NCI-H2171 treated with DMSO at 0.1 percent for 48 hours (cell line): ENCODE data around the gene FOXA3.
"Not testable (repeated sequence)": the region's sequence is repeated elsewhere in the genome, so short reads cannot be mapped to it uniquely, and the experiment has no call there.

Experiments
- DNase-seq: peaks from one replicate; lab custom pipeline; 2025; lab: John Stamatoyannopoulos, UW

The FOXA3 gene

DNA sequence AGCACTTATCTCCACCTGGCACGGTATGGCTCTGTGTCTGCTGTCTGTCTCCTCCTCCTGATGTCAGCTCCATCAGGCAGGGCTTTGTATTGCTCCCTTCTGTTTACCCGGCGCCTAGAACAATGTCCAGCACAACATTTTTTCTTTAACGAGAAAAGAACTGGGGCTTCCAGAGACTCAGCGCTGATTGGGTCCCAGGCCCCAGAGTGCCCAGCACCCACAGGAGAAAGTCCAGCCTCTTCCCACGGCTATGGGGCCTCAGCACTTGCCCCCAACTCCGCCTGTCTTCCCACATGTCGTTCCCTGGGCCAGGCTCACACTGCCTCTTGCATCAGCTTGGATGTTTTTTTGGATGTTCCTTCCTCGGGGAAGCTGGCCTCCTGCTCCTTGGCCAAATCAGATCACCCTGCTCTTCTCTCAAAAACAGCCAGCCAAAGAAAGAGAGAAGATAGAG lies 31.4 kb downstream of the FOXA3 start:
- DNase-seq: no peak

DNA sequence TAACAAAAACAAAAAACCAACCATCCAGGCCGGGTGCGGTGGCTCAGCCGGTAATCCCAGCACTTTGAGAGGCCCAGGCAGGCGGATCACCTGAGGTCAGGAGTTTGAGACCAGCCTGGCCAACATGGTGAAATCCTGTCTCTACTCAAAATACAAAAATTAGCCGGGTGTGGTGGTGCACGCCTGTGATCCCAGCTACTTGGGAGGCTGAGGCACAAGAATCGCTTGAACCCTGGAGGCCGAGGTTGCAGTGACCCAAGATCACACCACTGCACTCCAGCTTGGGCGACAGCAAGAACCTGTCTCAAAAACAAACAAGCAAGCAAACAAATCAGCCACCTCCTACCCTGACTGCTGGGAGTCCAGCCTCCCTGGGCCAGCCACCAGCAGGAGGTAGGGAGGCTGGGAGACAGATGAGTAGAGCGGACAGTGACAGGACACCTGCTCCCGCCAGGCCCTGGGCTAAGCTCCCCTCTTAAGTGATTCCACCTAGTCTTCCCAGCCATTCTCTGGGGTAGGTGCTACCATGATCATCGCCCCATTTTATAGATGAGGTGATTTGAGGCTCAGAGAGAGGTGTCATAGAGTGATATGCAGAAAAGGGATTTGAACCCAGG lies 32.0 kb downstream of the FOXA3 start:
- DNase-seq: not testable (repeated sequence)

DNA sequence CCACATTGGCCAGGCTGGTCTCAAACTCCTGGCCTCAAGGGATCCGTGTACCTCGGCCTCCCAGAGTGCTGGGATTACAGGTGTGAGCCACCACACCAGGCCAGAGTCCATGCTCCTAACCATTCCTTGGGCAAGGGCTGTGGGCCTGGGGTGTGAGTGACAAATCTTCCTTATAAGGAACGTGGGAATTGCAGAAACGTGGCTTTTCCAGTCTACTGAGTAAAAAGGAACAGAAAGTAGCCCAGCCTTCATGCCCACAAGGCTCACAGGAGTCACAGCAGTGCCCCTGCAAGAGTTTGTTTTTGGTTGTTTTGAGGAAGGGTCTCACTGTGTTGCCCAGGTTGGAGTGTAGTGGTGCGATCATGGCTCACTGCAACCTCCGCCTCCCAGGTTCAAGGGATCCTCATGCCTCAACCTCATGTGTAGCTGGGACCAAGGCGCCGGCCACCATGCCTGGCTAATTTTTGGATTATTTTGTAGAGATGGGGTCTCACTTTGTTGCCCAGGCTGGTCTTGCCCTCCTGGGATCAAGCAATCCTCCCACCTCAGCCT lies 33.2 kb downstream of the FOXA3 start:
- no peak for DNase-seq

DNA sequence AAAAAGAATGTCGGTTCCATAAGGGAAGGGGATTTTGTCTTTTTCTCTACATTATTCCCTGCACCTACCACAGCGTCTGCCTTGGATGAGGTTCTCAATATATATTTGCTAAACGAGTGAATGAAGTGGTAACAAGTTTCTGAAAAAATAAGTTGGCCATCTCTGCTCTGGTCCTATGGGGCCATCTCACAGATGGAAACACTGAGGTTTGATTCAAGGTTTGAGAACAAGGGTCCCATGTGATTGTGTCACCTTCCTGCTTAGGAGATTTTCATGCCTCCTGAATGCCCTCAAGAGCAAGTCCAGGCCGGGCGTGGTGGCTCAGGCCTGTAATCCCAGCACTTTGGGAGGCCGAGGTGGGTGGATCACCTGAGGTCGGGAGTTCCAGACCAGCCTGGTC lies 35.1 kb downstream of the FOXA3 start:
- no peak for DNase-seq

DNA sequence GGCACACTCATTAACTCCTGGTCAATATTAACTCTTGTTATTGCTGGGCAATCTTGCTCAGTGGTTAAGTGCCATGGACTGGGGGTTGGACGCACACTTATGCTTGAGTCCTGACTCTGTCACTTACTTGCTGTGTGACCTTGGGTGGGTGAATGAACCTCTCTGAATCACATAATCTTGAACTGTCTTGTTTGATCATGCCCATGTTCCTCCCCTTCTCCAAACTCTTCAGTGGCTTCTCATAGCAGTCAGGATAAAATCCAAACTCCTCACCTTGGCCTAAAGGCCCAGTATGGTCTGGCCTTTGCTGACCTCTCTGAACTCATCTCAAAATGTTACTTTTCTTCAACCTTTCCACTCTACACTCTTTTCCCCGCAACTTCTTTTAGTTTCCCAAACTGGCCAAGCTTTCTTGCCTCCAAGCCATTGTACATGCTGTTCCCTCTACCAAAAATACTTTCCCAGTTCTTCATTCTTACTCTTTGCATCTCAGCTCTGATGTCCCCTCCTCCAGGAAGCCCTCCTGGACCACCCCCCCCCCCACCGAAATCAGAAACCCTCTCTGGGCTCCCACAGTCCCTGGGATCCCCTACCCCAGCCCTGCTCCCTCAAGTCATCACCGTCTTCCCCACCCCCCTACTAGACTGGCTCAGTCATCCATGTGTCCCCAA lies 35.9 kb downstream of the FOXA3 start:
- DNase-seq: no peak

DNA sequence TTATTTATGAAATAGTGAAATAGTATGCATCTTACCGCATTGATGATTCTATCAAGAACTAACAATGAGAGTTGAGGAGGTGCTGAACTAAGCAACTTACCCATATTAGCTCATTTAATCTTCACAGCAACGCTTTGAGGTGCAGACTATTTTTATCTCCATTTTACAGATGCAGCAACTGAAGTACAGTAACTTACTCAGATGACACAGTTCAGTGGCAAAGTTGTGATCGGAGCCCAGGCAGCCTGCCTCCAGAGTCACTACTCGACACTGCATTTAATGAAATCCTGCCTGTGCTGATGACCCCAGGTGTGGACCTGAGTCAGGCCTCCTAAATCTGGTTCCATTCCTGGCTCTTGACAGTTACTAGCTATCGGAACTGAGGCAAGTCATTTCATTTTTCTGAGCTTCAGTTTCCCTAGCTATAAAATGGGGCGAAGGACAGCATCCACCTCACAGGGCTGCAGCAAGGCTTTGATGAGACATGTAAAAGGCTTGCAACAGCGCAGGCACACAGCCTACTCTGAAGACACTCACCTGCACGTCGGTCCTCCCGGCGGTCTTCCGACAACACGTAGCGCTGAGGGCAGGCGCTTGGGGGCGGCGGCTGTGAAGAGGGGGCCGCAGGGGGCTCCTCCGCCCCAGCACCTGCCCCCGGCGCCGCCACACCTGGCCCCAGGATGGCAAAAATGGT lies 36.8 kb downstream of the FOXA3 start:
- no peak for DNase-seq

DNA sequence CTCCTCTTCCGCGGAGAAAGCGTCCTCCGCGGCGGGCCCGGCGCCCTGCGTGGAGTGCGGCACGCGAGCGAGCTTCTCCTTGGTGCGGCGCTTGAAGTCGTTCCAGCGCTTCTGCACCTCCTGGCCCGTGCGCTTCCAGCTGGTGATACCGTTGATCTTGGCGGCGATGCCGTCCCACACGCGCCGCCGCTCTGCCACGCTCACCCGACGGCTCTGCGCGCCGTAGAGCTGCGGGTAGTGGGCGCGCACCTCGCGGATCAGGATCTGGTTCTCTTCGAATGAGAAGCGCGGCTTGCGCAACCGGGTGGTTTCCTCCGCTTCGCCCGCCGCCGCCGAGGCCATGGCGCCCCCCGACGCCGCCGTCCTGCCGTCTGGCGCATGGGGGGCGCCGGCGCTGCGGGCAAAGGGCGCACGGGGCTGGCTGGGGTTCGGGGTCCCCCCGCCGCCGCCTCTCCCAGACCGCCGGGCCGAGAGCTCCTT lies 37.3 kb downstream of the FOXA3 start:
- peak; percentile 25 for DNase-seq

DNA sequence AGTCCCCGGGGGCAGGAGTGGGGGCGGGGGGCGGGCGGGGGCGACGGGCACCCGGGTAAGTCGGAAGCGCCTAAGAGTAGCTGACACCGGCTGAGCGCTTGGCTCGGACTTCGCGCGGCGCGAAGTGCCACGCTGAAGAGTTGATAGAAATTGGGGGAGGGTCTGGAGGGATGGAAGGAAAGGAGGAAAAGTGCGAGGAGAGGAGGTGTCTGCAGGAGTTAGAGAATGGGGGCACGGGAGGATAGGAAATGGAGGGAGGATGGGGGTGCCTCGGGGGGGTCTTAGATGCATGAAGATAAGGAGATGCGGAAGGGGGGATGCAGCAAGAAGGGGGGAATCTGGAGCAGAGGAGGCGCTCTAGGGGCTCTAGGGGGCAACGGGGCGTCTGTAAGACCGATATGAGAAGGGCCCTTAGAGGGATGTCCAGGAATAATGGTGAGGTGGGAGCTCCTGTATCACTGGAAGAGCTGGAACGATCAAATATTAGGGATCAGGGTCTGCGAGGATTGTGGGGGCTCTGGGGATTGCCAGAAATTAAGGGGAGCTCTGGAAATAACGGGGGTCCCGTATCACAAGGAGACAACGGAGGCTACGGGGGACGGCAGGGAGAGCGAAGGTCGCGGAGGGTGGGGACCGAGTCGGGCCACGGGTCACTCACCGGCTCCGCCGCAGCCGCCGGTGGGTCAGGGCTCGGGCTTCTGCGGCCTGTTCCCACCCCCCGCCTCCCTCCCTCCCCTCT lies 38.0 kb downstream of the FOXA3 start, which contains the start of gene MYPOP:
TSS of gene MYPOP (minus strand) at position 702 of the 739 bp plus-strand sequence. CDS start 840 bp downstream, outside the sequence.
- peak; percentile 41 for DNase-seq

DNA sequence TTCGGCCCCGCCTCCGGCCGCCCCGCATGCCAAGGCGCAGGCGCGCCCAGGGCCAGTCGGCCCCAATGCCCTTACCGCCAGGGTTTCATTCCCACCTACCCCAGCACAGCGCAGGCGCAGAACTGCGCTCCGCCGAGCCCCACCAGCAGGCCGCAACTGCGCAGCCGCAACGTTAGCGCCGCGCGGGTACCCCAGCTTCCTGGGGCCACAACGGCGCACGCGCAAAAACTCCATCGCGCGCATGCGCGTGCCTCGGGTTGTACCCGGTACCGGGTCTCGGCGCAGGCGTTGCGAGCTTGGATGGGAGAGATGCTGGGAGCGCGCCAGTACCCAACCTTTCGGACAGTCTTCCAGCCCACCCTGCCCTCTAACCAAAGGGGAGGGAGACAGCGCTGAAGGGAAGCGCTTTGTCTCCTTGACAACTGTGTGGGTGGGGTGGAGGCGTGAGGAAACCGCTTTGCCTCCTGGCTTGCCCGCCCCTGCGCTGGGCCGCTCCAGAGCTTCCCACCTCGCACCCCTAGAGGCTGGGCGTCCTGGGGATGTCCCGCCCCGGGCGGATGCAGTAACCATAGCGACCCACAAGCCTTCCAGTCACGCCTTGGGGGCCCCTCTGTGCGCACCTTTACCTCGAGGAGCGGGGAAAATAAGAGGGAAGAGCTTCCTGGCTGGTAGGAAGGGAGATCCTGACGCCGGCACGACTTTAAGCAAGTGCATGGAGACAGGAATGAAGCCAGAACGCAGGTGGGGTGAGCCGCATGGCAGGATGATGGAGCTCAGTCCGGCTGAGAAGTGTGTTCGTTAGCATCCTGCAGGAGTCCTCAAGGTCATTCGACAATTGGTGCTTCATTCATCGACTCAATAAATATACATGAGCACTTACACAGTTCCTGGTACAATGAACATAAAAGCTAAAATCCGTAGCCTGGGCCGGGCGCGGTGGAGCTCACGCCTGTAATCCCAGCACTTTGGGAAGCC lies 38.8 kb downstream of the FOXA3 start:
- DNase-seq: peak; percentile 96

DNA sequence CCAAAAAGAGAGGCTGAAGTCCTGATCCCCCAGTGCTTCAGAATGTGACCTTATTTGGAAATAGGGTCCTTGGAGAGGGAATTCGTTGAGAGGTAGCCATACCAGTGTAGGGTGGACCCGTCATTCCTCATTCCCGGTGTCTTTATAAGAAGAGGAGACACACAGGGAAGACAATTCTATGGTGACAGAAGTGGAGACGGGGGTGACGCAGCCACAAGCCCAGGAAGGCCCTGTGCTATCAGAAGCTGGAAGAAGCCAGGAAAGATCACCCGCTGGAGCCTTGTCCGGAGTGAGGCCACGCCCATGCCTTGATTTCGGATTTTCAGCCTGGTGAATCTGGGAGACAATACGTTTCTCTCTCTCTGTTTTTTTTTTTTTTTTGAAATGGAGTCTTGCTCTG lies 40.9 kb downstream of the FOXA3 start:
- DNase-seq: no peak

DNA sequence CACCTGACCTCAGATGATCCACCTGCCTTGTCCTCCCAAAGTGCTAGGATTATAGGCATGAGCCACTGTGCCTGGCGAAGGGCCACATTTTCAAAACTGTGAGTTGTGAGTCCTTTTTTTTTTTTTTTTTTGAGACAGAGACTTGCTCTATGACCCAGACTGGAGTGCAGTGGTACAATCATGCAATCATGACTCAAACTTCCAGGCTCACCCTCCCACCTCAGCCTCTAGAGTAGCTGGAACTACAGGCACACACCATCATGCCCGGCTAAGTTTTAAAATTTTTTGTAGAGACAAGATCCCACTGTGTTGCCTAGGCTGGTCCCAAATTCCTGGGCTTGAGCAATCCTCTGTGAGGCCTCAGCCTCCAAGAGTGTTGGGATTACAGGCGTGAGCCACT lies 42.1 kb downstream of the FOXA3 start:
- DNase-seq: no peak

DNA sequence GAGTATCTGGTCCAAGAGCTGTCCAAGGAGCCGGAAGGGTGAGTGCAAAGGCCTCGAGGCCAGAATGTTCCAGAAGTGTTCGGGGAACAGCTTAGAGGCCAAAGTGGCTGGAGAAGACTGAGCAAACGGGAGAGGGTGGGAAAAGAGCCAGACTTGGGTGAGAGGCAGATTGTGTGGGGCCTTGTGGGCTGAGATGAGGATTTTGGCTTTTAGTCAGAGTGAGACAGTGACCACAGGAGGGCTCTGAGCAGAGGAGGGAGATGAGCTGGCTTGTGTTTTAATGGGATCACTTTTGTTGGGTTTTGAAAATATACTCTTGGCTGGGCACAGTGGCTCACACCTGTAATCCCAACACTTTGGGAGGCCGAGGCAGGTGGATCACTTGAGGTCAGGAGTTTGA lies 44.8 kb downstream of the FOXA3 start:
- DNase-seq: no peak

DNA sequence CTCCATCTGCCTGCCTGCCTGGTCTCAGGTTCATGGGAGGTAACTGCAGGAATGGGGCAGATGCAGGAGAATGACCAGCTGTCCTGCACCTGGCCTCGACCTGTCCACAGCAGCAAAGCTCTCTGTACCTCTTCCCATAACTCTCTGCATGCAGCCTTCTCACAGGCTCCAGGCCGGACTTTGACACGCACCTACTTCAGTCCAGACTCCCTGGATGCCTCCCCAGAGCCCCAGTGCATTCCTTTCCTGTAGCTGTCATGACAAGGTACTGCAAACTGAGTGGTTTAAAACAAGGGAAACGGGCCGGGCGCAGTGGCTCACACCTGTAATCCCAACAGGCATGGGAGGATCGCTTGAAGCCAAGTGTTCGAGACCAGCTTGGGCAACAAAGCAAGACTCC lies 47.2 kb downstream of the FOXA3 start:
- DNase-seq: no peak

DNA sequence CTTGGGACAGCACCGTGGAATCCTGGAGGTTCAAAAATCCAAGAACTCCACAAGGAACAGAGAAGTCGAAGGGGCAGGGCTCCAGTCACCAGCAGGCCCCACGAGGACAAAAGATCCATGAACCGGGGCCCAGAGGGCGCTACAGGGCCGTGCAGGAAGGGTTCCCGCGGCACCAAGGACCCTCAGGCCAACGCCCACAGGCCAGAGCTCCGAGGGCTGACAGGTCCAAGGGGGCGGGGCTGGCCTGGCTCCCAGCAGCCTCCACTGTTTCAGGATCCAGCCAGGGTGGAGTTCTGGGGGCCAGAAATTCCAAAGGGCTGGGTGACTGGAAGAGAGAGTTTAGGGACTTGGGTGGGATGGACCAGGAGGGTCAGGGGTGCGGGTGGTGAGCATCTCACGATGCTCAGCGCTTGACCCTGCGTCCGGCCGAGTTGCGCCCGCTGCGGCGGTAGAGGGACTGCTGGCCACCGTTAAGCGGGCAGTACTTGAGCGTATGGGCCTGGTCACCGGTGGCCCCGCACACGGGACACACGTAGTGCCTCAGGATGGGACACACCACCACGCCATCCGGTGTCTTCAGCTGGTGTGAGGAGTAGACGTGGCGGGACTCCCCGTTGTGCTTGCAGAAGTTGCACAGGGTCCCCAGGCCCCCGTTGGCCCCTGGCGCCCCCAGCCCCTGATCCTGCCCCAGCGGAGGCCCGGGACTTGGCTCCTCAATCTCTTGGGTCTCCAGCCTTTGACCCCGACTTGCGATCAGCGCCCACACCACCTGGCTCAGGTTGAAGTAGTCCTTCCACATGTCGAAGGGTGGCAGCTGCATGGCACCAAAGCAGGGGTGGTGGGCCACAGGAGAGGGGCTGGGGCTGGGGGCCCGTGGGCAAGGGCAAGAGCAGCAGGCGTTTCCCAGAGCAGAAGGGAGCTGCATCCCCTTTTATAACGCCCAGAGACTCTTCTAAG lies 50.0 kb downstream of the FOXA3 start, which contains the start of gene NANOS2:
TSS of gene NANOS2 (minus strand) at position 905 of the 957 bp plus-strand sequence. CDS start at position 820, 85 bp downstream.
- no peak for DNase-seq

DNA sequence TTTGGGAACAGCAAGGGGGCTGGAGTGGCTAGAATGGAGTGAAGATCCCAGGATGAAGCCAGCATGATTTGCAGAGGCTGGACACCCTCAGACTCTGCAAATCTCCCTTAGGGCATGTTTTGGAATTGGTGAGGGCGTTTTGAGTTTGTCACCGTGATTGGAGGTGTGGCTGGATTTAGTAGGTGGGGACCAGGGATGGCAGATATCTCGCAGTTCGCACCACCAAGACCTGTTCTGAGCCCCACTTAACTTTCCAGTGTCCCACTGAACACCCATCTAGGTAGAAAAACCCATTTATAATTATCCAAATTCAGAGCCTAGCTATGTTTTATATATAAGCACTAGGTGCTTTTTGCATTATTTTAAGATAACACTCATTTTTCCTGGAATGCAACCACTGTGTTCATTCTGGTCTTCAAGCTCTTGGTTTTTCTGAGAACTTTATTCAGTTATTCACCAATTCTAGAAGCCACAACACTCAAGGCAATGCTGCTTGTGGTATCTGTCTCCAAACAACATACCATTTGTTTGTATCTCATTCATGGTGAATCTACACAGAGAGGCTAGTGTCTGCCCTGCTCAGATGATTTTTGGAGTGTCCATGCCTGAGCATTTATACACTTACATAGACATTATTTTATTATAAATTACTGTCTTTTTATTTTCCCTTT lies 53.4 kb downstream of the FOXA3 start:
- DNase-seq: no peak

DNA sequence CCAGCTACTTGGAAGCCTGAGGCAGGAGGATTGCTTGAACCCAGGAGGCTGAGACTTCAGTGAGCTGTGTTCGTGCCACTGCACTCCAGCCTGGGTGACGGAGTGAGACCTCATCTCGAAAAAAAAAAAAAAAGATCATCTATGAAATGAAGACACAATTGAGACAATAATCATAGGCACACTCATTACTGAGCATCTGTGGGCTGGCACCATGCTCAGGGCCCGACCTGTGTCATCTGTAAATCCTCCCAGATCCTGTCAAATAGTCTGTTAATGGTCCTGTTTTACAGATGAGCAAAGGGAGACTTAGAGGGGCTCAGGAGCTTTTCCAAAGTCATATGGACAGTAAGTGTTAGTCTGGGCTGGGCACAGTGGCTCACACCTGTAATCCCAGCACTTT lies 54.6 kb downstream of the FOXA3 start:
- no peak for DNase-seq

DNA sequence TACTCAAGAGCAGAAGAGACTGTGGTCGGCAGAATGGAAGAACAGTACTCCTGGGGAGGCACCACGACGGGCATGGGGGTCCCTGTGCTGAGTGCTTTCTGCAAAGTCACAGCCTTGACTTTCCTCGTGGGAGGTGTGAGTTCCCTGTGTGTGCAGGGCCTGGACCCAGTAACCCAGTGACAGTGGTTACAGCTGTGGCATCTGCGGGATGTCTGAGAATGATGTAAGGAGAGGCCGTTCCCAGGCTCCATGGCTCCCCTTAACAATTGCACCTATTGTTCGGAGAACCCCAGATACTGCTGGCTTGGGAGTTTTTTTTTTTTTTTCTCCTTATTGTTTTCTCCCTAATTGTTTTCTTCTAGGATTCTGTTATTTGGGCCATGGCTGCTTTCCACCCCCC lies 55.6 kb downstream of the FOXA3 start:
- no peak for DNase-seq

DNA sequence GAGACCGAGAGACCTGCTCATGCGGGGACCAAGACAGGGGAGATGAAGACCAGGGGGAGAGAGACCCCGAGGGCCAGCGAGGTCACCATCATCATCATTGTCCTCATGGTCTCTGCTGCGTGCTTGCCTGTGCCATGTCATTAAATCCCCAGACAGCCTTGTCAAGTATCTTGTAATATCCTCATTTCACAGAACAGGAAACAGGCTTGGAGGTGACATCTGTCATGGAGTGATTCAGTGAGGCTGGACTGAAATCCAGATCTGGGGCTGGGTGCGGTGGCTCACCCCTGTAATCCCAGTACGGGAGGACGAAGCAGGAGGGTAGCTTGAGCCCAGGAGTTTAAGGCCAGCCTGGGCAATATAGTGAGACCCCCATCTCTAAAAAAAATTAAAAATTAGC lies 56.3 kb downstream of the FOXA3 start:
- DNase-seq: no peak

DNA sequence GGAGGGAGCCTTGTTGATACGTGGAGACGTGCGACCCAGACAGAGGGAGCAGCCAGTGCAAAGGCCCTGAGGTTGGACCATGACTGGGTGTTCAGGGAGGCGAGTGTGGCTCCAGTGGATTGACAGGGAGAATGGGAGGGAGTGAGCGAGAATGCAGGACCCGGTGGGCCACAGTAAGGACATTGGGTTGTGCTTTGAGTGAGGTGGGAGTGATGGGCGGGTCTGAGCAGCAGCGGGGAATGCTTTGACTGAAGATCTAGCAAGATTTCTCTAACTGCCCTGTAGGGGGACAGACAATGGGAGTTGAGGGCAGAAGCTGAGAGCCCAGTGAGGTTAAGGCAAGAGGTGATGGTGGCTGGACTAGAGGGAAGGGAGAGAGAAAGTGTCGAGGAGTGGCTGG lies 58.2 kb downstream of the FOXA3 start:
- no peak for DNase-seq
